Activated CD8-positive, alpha-beta memory T cell treated with anti-CD3 and anti-CD28 coated beads, Interleukin-2, amount 50 U/mL, for 1 hour (primary cell): ENCODE data around the gene GPR62.
"Not testable (repeated sequence)": the region's sequence is repeated elsewhere in the genome, so short reads cannot be mapped to it uniquely, and the experiment has no call there.

Source experiments
- DNase-seq: peaks from one replicate; pipeline ENCODE4 v3.0.0-alpha.2; 2020; ENCODE audit errors: extremely low read depth

Gene GPR62

GRCh38 chr3:51955175-51955892 lies at the start of gene GPR62:
TSS of gene GPR62 (plus strand) at chr3:51955381. CDS start at chr3:51955653, 272 bp downstream.
- DNase-seq: no peak

- no peak for DNase-seq
Measured at GRCh38 chr3:51908026-51908425, 47.2 kb upstream of the GPR62 start.

GRCh38 chr3:51916418-51916817 lies 38.8 kb upstream of the GPR62 start:
- no peak for DNase-seq

GRCh38 chr3:51921081-51921578 lies 34.1 kb upstream of the GPR62 start:
- no peak for DNase-seq

- no peak for DNase-seq
Measured at GRCh38 chr3:51927061-51927977, 27.9 kb upstream of the GPR62 start.

GRCh38 chr3:51928438-51928837 lies 26.7 kb upstream of the GPR62 start:
- DNase-seq: no peak

- not testable (repeated sequence) for DNase-seq
Measured at GRCh38 chr3:51928981-51929380, 26.2 kb upstream of the GPR62 start.

- DNase-seq: no peak
Measured at GRCh38 chr3:51929420-51930003, 25.7 kb upstream of the GPR62 start.

GRCh38 chr3:51930439-51930838 lies 24.7 kb upstream of the GPR62 start:
- no peak for DNase-seq

- DNase-seq: no peak
Measured at GRCh38 chr3:51931756-51932155, 23.4 kb upstream of the GPR62 start.

GRCh38 chr3:51932471-51933370 lies 22.5 kb upstream of the GPR62 start:
- no peak for DNase-seq

GRCh38 chr3:51933471-51934138 lies 21.6 kb upstream of the GPR62 start:
- no peak for DNase-seq

- DNase-seq: no peak
Measured at GRCh38 chr3:51934139-51934850, 20.9 kb upstream of the GPR62 start.

GRCh38 chr3:51934991-51935885 lies 19.9 kb upstream of the GPR62 start:
- DNase-seq: no peak

- DNase-seq: no peak
Measured at GRCh38 chr3:51935886-51936755, 19.1 kb upstream of the GPR62 start.

GRCh38 chr3:51937014-51937413 lies 18.2 kb upstream of the GPR62 start:
- no peak for DNase-seq

GRCh38 chr3:51937611-51938450 lies 17.4 kb upstream of the GPR62 start:
- DNase-seq: no peak
